ENCODE results near the gene FAU. TPM values are rescaled to one million over a fixed set of nuclear protein-coding genes. Genes with fewer than 3 reads are reported as not detected.

The FAU gene
- polyA plus RNA-seq, 2 of the 4 experiments (the other 2 are of a cell fraction), result 591 to 878 TPM

- TF ChIP-seq ZSCAN20 (CRISPR knock-in tag; IDR thresholded peaks at IDR 0.05) (no peak), FOSB (CRISPR knock-in tag; IDR thresholded peaks at IDR 0.05) (no peak), POLR2A (IDR thresholded peaks at IDR 0.05; ENCODE audit: low read length) (peak; percentile 94), POLR2AphosphoS2 (conservative IDR thresholded peaks at IDR 0.05; ENCODE audit: low read length) (no peak), BHLHE40 (IDR thresholded peaks at IDR 0.05; ENCODE audit: low read depth, low read length) (peak; percentile 59; the same call in 1 of the 2 replicates), HEYL (CRISPR knock-in tag; IDR thresholded peaks at IDR 0.05) (no peak), RARB (CRISPR knock-in tag; IDR thresholded peaks at IDR 0.05) (peak; percentile 61; the same call in 1 of the 2 replicates), HES2 (IDR thresholded peaks at IDR 0.05) (no peak), JUNB (IDR thresholded peaks at IDR 0.05) (no peak), MAX (IDR thresholded peaks at IDR 0.05) (no peak; the same call in none of the 2 replicates), CBX8 (IDR thresholded peaks at IDR 0.05) (no peak), NR3C1 (IDR thresholded peaks at IDR 0.05) (no peak), GATA3 (IDR thresholded peaks at IDR 0.05; ENCODE audit: borderline replicate concordance) (peak; percentile 86), CEBPB (IDR thresholded peaks at IDR 0.05) (no peak), MAZ (IDR thresholded peaks at IDR 0.05; ENCODE audit: borderline replicate concordance, low read depth, low read length) (no peak; the same call in 1 of the 2 replicates), HMGXB4 (CRISPR knock-in tag; IDR thresholded peaks at IDR 0.05; ENCODE audit: borderline replicate concordance) (no peak), HDAC2 (IDR thresholded peaks at IDR 0.05) (no peak), RAD21 (conservative IDR thresholded peaks at IDR 0.05 in 1 of 2, IDR thresholded peaks at IDR 0.05 in 1 of 2) (peak in 1 of 2 experiments; percentile 1; a peak in 1 of 5 replicates), ZNF302 (CRISPR knock-in tag; IDR thresholded peaks at IDR 0.05) (no peak), SREBF2 (IDR thresholded peaks at IDR 0.05) (no peak), FOSL2 (IDR thresholded peaks at IDR 0.05) (no peak), FOSL2 (CRISPR knock-in tag; IDR thresholded peaks at IDR 0.05) (peak; percentile 39; the same call in 1 of the 2 replicates), E2F6 (IDR thresholded peaks at IDR 0.05; ENCODE audit: borderline replicate concordance, low read depth) (no peak; the same call in 1 of the 2 replicates), NPAS2 (CRISPR knock-in tag; IDR thresholded peaks at IDR 0.05; ENCODE audit: borderline replicate concordance) (no peak), HOXB5 (CRISPR knock-in tag; IDR thresholded peaks at IDR 0.05) (no peak), RFX5 (IDR thresholded peaks at IDR 0.05) (no peak), CHD4 (IDR thresholded peaks at IDR 0.05; ENCODE audit: borderline replicate concordance) (no peak), ZFP36 (IDR thresholded peaks at IDR 0.05; ENCODE audit: borderline replicate concordance, partially characterized antibody) (no peak), EP300 (IDR thresholded peaks at IDR 0.05) (no peak), HOXA7 (CRISPR knock-in tag; IDR thresholded peaks at IDR 0.05) (no peak), RCOR1 (IDR thresholded peaks at IDR 0.05; ENCODE audit: low read depth, low read length) (no peak)
- TF ChIP-seq, protein P1, sequence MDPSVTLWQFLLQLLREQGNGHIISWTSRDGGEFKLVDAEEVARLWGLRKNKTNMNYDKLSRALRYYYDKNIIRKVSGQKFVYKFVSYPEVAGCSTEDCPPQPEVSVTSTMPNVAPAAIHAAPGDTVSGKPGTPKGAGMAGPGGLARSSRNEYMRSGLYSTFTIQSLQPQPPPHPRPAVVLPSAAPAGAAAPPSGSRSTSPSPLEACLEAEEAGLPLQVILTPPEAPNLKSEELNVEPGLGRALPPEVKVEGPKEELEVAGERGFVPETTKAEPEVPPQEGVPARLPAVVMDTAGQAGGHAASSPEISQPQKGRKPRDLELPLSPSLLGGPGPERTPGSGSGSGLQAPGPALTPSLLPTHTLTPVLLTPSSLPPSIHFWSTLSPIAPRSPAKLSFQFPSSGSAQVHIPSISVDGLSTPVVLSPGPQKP (IDR thresholded peaks at IDR 0.05; ENCODE audit: low read depth, low read length), result no peak
- TF ChIP-seq, protein P2, sequence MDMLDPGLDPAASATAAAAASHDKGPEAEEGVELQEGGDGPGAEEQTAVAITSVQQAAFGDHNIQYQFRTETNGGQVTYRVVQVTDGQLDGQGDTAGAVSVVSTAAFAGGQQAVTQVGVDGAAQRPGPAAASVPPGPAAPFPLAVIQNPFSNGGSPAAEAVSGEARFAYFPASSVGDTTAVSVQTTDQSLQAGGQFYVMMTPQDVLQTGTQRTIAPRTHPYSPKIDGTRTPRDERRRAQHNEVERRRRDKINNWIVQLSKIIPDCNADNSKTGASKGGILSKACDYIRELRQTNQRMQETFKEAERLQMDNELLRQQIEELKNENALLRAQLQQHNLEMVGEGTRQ (IDR thresholded peaks at IDR 0.05), result no peak
- TF ChIP-seq, protein P3, sequence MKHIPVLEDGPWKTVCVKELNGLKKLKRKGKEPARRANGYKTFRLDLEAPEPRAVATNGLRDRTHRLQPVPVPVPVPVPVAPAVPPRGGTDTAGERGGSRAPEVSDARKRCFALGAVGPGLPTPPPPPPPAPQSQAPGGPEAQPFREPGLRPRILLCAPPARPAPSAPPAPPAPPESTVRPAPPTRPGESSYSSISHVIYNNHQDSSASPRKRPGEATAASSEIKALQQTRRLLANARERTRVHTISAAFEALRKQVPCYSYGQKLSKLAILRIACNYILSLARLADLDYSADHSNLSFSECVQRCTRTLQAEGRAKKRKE (CRISPR knock-in tag; IDR thresholded peaks at IDR 0.05; ENCODE audit: low read depth), result no peak
- TF ChIP-seq, protein P4, sequence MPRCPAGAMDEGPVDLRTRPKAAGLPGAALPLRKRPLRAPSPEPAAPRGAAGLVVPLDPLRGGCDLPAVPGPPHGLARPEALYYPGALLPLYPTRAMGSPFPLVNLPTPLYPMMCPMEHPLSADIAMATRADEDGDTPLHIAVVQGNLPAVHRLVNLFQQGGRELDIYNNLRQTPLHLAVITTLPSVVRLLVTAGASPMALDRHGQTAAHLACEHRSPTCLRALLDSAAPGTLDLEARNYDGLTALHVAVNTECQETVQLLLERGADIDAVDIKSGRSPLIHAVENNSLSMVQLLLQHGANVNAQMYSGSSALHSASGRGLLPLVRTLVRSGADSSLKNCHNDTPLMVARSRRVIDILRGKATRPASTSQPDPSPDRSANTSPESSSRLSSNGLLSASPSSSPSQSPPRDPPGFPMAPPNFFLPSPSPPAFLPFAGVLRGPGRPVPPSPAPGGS (IDR thresholded peaks at IDR 0.05), result peak; percentile 45; the same call in 2 of the 3 replicates
Measured at GRCh38 chr11:65134240-65134951, 12.5 kb upstream of the FAU start, which contains the start of gene SYVN1 (continued).

All from A549 (cell line).